ENCODE measurements around the gene NTN3. TPM values are rescaled to one million over a fixed set of nuclear protein-coding genes. Genes with fewer than 3 reads are reported as not detected.
A peak's percentile ranks its signal among the peaks of the same experiment; 100 is the strongest.

Gene NTN3
- total RNA-seq, 1 experiment from 2014 or later = not detected

GRCh38 chr16:2466667-2467527, 4.2 kb upstream of the NTN3 start:
- DNase-seq (ENCODE audit: low spot score) = no peak

- DNase-seq (ENCODE audit: low spot score) = peak; percentile 41
These were observed 3.4 kb upstream of the NTN3 start for GRCh38 chr16:2467528-2468232.

GRCh38 chr16:2468233-2468724, 2.8 kb upstream of the NTN3 start:
- DNase-seq (ENCODE audit: low spot score) = no peak

GRCh38 chr16:2468725-2469398, 2.2 kb upstream of the NTN3 start:
- DNase-seq (ENCODE audit: low spot score) = no peak

GRCh38 chr16:2469399-2470233, 1.5 kb upstream of the NTN3 start:
- DNase-seq (ENCODE audit: low spot score) = no peak

GRCh38 chr16:2470234-2470601, 879 bp upstream of the NTN3 start:
- no peak for DNase-seq (ENCODE audit: low spot score)

- no peak for DNase-seq (ENCODE audit: low spot score)
These were observed 488 bp upstream of the NTN3 start for GRCh38 chr16:2470603-2471015.

GRCh38 chr16:2471653-2472487, 773 bp downstream of the NTN3 start:
- no peak for DNase-seq (ENCODE audit: low spot score)

GRCh38 chr16:2472488-2472864, 1.4 kb downstream of the NTN3 start:
- no peak for DNase-seq (ENCODE audit: low spot score)

- DNase-seq (ENCODE audit: low spot score) = no peak
These were observed 1.9 kb downstream of the NTN3 start for GRCh38 chr16:2472885-2473445.

GRCh38 chr16:2473446-2473926, 2.4 kb downstream of the NTN3 start:
- no peak for DNase-seq (ENCODE audit: low spot score)

GRCh38 chr16:2473999-2474876, 3.1 kb downstream of the NTN3 start:
- peak; percentile 47 for DNase-seq (ENCODE audit: low spot score)

- peak; percentile 81 for DNase-seq (ENCODE audit: low spot score)
These were observed 3.8 kb downstream of the NTN3 start, which contains the start of gene TBC1D24 for GRCh38 chr16:2474877-2475412. Gene TBC1D24, plus strand, starts transcription at chr16:2475127. Its CDS starts 21,022 bp downstream, at chr16:2496149.

- peak; percentile 33 for DNase-seq (ENCODE audit: low spot score)
These were observed 4.6 kb downstream of the NTN3 start for GRCh38 chr16:2475413-2476344.

- no peak for DNase-seq (ENCODE audit: low spot score)
These were observed 5.2 kb downstream of the NTN3 start for GRCh38 chr16:2476345-2476720.

GRCh38 chr16:2476741-2477140, 5.6 kb downstream of the NTN3 start:
- DNase-seq (ENCODE audit: low spot score) = no peak

- DNase-seq (ENCODE audit: low spot score) = no peak
These were observed 6.2 kb downstream of the NTN3 start for GRCh38 chr16:2477327-2477726.
